ENCODE results near the gene FGF3. TPM values are rescaled to one million over a fixed set of nuclear protein-coding genes. Genes with fewer than 3 reads are reported as not detected.

Gene FGF3
- polyA plus RNA-seq, 3 donors, result not detected

- Histone ChIP-seq H3K9ac (ENCODE audit: insufficient read depth, low read length, poor library complexity, severe bottlenecking) (no peak overlapping the region), H3K9me3 (replicated peaks in 1 of 2; ENCODE audit: control insufficient read depth in 1 of 2, insufficient read depth in 1 of 2, low read length in 2 of 2) (no peaks in the 10 kb centered on the region), H3K36me3 (replicated peaks in 1 of 2; ENCODE audit: control insufficient read depth in 1 of 2, insufficient read depth in 2 of 2, low read length in 2 of 2) (no peaks in the 10 kb centered on the region), H4K20me1 (ENCODE audit: insufficient read depth, low read length) (no peaks in the 10 kb centered on the region), H3K79me2 (ENCODE audit: insufficient read depth, low read length) (no peaks in the 10 kb centered on the region), H3K27me3 (ENCODE audit: control insufficient read depth in 2 of 2, insufficient read depth in 2 of 2, low read length in 2 of 2) (peaks cover 6 to 50% of the 10 kb centered on the region in 2 donors), H3K27ac (ENCODE audit: low read depth in 1 of 2, low read length in 2 of 2) (no peak overlapping the region), H3K4me2 (replicated peaks; ENCODE audit: extremely low read depth, low read length, poor library complexity, severe bottlenecking) (no peak overlapping the region), H3K4me1 (ENCODE audit: control insufficient read depth in 1 of 2, insufficient read depth in 2 of 2, low read length in 2 of 2) (no peaks in the 10 kb centered on the region), H3K4me3 (replicated peaks in 1 of 3; ENCODE audit: low read depth in 2 of 3, low read length in 3 of 3) (no peak overlapping the region), H2AFZ (ENCODE audit: insufficient read depth, low read depth, low read length, poor library complexity, severe bottlenecking) (no peak overlapping the region)
- TF ChIP-seq CTCF (IDR thresholded peaks at IDR 0.05), result no peak
- Mint-ChIP-seq H3K9me3 (peaks cover 0 to 5% (median 0%) of the 10 kb centered on the region in 7 donors), H3K4me1 (no peaks in the 10 kb centered on the region), H3K4me3 (peak overlapping the region in 1 of 2 donors; percentile 15), H3K27me3 (ENCODE audit: low read depth in 3 of 3) (peaks cover 46 to 67% (median 59%) of the 10 kb centered on the region in 3 donors), H3K36me3 (no peaks in the 10 kb centered on the region), H3K27ac (no peak overlapping the region)
- intact Hi-C loops (cut with micrococcal nuclease), result no loop called here
- no peak for DNase-seq
- 4% methylated on average over 29 of the region's 31 CpGs for WGBS (ENCODE audit: insufficient coverage)
These were observed 999 bp downstream of the FGF3 start for GRCh38 chr11:69818231-69818602.

- no peak for DNase-seq
- Histone ChIP-seq H3K4me1 (ENCODE audit: control insufficient read depth in 1 of 2, insufficient read depth in 2 of 2, low read length in 2 of 2) (no peaks in the 10 kb centered on the region), H3K9me3 (replicated peaks in 1 of 2; ENCODE audit: control insufficient read depth in 1 of 2, insufficient read depth in 1 of 2, low read length in 2 of 2) (no peaks in the 10 kb centered on the region), H3K4me3 (replicated peaks in 1 of 3; ENCODE audit: low read depth in 2 of 3, low read length in 3 of 3) (no peak overlapping the region), H3K27me3 (ENCODE audit: control insufficient read depth in 2 of 2, insufficient read depth in 2 of 2, low read length in 2 of 2) (peaks cover 6 to 50% of the 10 kb centered on the region in 2 donors), H2AFZ (ENCODE audit: insufficient read depth, low read depth, low read length, poor library complexity, severe bottlenecking) (no peak overlapping the region), H3K9ac (ENCODE audit: insufficient read depth, low read length, poor library complexity, severe bottlenecking) (no peak overlapping the region), H4K20me1 (ENCODE audit: insufficient read depth, low read length) (no peaks in the 10 kb centered on the region), H3K4me2 (replicated peaks; ENCODE audit: extremely low read depth, low read length, poor library complexity, severe bottlenecking) (no peak overlapping the region), H3K27ac (ENCODE audit: low read depth in 1 of 2, low read length in 2 of 2) (no peak overlapping the region), H3K36me3 (replicated peaks in 1 of 2; ENCODE audit: control insufficient read depth in 1 of 2, insufficient read depth in 2 of 2, low read length in 2 of 2) (no peaks in the 10 kb centered on the region), H3K79me2 (ENCODE audit: insufficient read depth, low read length) (no peaks in the 10 kb centered on the region)
- Mint-ChIP-seq H3K36me3 (no peaks in the 10 kb centered on the region), H3K9me3 (peaks cover 0 to 5% (median 0%) of the 10 kb centered on the region in 7 donors), H3K4me1 (no peaks in the 10 kb centered on the region), H3K27ac (no peak overlapping the region), H3K27me3 (ENCODE audit: low read depth in 3 of 3) (peaks cover 46 to 66% (median 56%) of the 10 kb centered on the region in 3 donors), H3K4me3 (peak overlapping the region in 1 of 2 donors; percentile 63)
- TF ChIP-seq CTCF (IDR thresholded peaks at IDR 0.05), result no peak
- WGBS (ENCODE audit: insufficient coverage), result under 1% methylated on average over 103 of the region's 107 CpGs
- intact Hi-C loops (cut with micrococcal nuclease), result no loop called here
These were observed 1.7 kb downstream of the FGF3 start for GRCh38 chr11:69817265-69818230.
